HepG2 (cell line): ENCODE data around the gene RGS10. TPM values are rescaled to one million over a fixed set of nuclear protein-coding genes. Genes with fewer than 3 reads are reported as not detected.
"Not testable (repeated sequence)": the region's sequence is repeated elsewhere in the genome, so short reads cannot be mapped to it uniquely, and the experiment has no call there.

Source experiments
- ATAC-seq: fragments of 200-7000 bp; cut with Tn5 transposase; 3 replicates; pipeline ENCODE4 v1.9.1; 2020; ENCODE audit warnings: mild to moderate bottlenecking, moderate library complexity
- BruUV-seq: library from RNA; stranded (reverse); fragments of 400-500 nt; replicated peaks from 2 replicates; lab custom pipeline; 2021; lab: Mats Ljungman, UMichigan
- CTCF ChIA-PET: fragments of 300-600 bp; formaldehyde crosslinking; extraction: SDS; loops from one replicate; lab custom pipeline; 2021; ENCODE audit warnings: low total read pairs, inconsistent platforms, low intra/inter-chr PET ratio; lab: Yijun Ruan, JAX
- POLR2A ChIA-PET: fragments of 350-600 bp; sonication (Branson Sonifier 250); formaldehyde crosslinking; loops from one replicate; lab custom pipeline; 2020; ENCODE audit warnings: antibody characterized with exemption, inconsistent platforms; lab: Yijun Ruan, JAX
- DNase-seq: peaks from one replicate; pipeline ENCODE4 v3.0.0-alpha.2; 2015; ENCODE audit warnings: low spot score
- FAIRE-seq: peaks from 3 replicates; lab custom pipeline; 2011; peaks lifted over from hg19 to GRCh38; lab: Jason Lieb, UNC
- H2AFZ ChIP-seq: one replicate; pipeline ENCODE4 v1.6.1; 2011; ENCODE audit warnings: low read length, inconsistent platforms
- H3K27ac ChIP-seq: fragments of 300-600 bp; 3 replicates; pipeline ENCODE4 v1.8.0; 2011; ENCODE audit warnings: mixed run types, mild to moderate bottlenecking, mixed read lengths, low read length, inconsistent platforms; ENCODE audit not compliant: insufficient read depth; ENCODE audit errors: extremely low read length
- H3K27me3 ChIP-seq, 2 experiments: fragments of 200-600 bp in 1 of 2; 2 replicates in 1 of 2; 3 replicates in 1 of 2; pipeline versions ENCODE4 v1.6.0 to v1.8.0; 2011; ENCODE audit warnings: low read length in 2 of 2, mild to moderate bottlenecking in 2 of 2, moderate library complexity in 2 of 2, inconsistent platforms in 1 of 2; ENCODE audit not compliant: insufficient read depth in 2 of 2, control insufficient read depth in 1 of 2
- H3K36me3 ChIP-seq, 2 experiments: fragments of 200-600 bp in 1 of 2; replicated peaks in 1 of 2; 2 replicates in 1 of 2; 3 replicates in 1 of 2; pipeline versions ENCODE4 v1.5.1 to v1.8.0; 2011; ENCODE audit warnings: low read length in 2 of 2, inconsistent platforms in 1 of 2; ENCODE audit not compliant: insufficient read depth in 2 of 2, control insufficient read depth in 1 of 2
- H3K4me1 ChIP-seq: 2 replicates; pipeline ENCODE4 v1.5.1; 2012; ENCODE audit warnings: low read length, inconsistent platforms; ENCODE audit not compliant: insufficient read depth
- H3K4me2 ChIP-seq: 2 replicates; pipeline ENCODE4 v1.6.0; 2011; ENCODE audit warnings: low read depth, low read length, inconsistent platforms
- H3K4me3 ChIP-seq, 3 experiments: fragments of 200-600 bp in 1 of 3; sonication (generic), shearing (Covaris generic) in 1 of 3; replicated peaks in 1 of 3; 2 replicates each; pipeline ENCODE4 v1.5.1; 2011 to 2016; ENCODE audit warnings: low read length in 3 of 3, inconsistent platforms in 2 of 3, low read depth in 2 of 3, mild to moderate bottlenecking in 2 of 3, control low read depth in 1 of 3, mixed read lengths in 1 of 3; ENCODE audit not compliant: insufficient read depth in 1 of 3
- H3K79me2 ChIP-seq: one replicate; pipeline ENCODE4 v1.6.1; 2011; ENCODE audit warnings: low read length, inconsistent platforms; ENCODE audit not compliant: insufficient read depth
- H3K9ac ChIP-seq: 2 replicates; pipeline ENCODE4 v1.6.0; 2011; ENCODE audit warnings: mild to moderate bottlenecking, low read depth, low read length, inconsistent platforms; ENCODE audit not compliant: insufficient read depth
- H3K9me3 ChIP-seq: 2 replicates; pipeline ENCODE4 v1.5.1; 2012; ENCODE audit warnings: mild to moderate bottlenecking, low read length
- H4K20me1 ChIP-seq: 2 replicates; pipeline ENCODE4 v1.6.0; 2011; ENCODE audit warnings: inconsistent platforms, mild to moderate bottlenecking, low read length, moderate library complexity; ENCODE audit not compliant: insufficient read depth
- FOXA1 ChIP-seq, 2 experiments: fragments of 450-650 bp in 1 of 2; sonication (generic) in 1 of 2; formaldehyde crosslinking in 1 of 2; IDR thresholded peaks; 2 replicates each; pipeline versions ENCODE4 v1.4.0 to v1.6.1; 2016 to 2020; ENCODE audit warnings: missing genetic modification reagents in 1 of 2
- ISL2 ChIP-seq: sonication (generic); formaldehyde crosslinking; IDR thresholded peaks from 2 replicates; pipeline ENCODE4 v1.5.0; 2020; ENCODE audit warnings: missing genetic modification reagents
- ZNF121 ChIP-seq: sonication (generic); formaldehyde crosslinking; IDR thresholded peaks from 2 replicates; pipeline ENCODE4 v1.5.0; 2020; ENCODE audit warnings: mild to moderate bottlenecking, missing genetic modification reagents
- ZNF430 ChIP-seq: sonication (generic); formaldehyde crosslinking; IDR thresholded peaks from 2 replicates; pipeline ENCODE4 v1.9.0; 2021; ENCODE audit warnings: mild to moderate bottlenecking, missing genetic modification reagents
- ZNF431 ChIP-seq: sonication (generic); formaldehyde crosslinking; IDR thresholded peaks from 2 replicates; pipeline ENCODE4 v1.9.0; 2022; ENCODE audit warnings: missing genetic modification reagents, low read depth, mild to moderate bottlenecking, borderline replicate concordance
- ZNF777 ChIP-seq: sonication (generic); formaldehyde crosslinking; IDR thresholded peaks from 2 replicates; pipeline ENCODE4 v1.4.0; 2020; ENCODE audit warnings: missing genetic modification reagents
- WGBS: methylation state at CpG from one replicate; pipeline ENCODE4 v1.1.6; 2017; ENCODE audit warnings: low lambda C conversion rate; 5-methylcytosine and 5-hydroxymethylcytosine counted together
- in situ Hi-C: cut with HindIII; loops from 2 replicates; pipeline ENCODE4 v1.10.0; 2017; ENCODE audit warnings: low pct_unique_long_range_greater_than_20kb; ENCODE audit not compliant: extremely low pct_ligation_motif_present
- intact Hi-C: fragments of 100-400 bp; cut with micrococcal nuclease; formaldehyde crosslinking; loops from one replicate; pipeline ENCODE4 v1.10.0; 2022; ENCODE audit not compliant: unreplicated experiment
- polyA plus RNA-seq, 8 experiments: library from polyadenylated mRNA; depleted of rRNA in 3 of 8; stranded (reverse) in 7 of 8; unstranded in 1 of 8; fragments of >200 nt; fragmentation: Illumina TruSeq in 4 of 8; extraction: Trizol in 4 of 8; gene quantifications; 2 replicates each; pipeline versions ENCODE4 v1.2.1 to v1.2.3, GENCODE V29; 2011 to 2016; ENCODE audit warnings: low read depth in 4 of 8, missing spikeins in 1 of 8, mixed read lengths in 1 of 8; ENCODE audit not compliant: insufficient read depth in 1 of 8
- total RNA-seq, 5 experiments: library from RNA; depleted of rRNA; stranded (reverse); fragments of >200 nt; fragmentation: Illumina TruSeq; extraction: Trizol; gene quantifications; 2 replicates each; pipeline ENCODE4 v1.2.3, GENCODE V29; 2016; ENCODE audit warnings: low read depth in 1 of 5

The RGS10 gene
- total and polyA plus RNA-seq, 2 of the 13 experiments (the other 11 are each of a cell fraction or from before 2014, with no cell fraction given), result 1.7 to 5.1 TPM

- FAIRE-seq (no peak), ATAC-seq (no peak), DNase-seq (no peak)
- intact Hi-C loops (no loop called here), in situ Hi-C loops (no loop called here)
- CTCF ChIA-PET, result no interaction called here
- H3K27ac ChIP-seq, result no peak overlapping the region
- no peaks in the 10 kb centered on the region for H3K79me2 ChIP-seq
- no peak overlapping the region for H3K4me3 ChIP-seq
- no peaks in the 10 kb centered on the region for H3K9me3 ChIP-seq
- no peaks in the 10 kb centered on the region for H4K20me1 ChIP-seq
- TF ChIP-seq FOXA1 (IDR thresholded peaks at IDR 0.05) (0 out of 2 replicates have a peak, but pooled peaks have one; percentile 19), FOXA1 (CRISPR knock-in tag; IDR thresholded peaks at IDR 0.05) (no peak), ZNF777 (CRISPR knock-in tag) (no peak), ISL2 (CRISPR knock-in tag) (no peak), ZNF121 (CRISPR knock-in tag) (no peak)
- no peak overlapping the region for H2AFZ ChIP-seq
- H3K36me3 ChIP-seq, result no peaks in the 10 kb centered on the region
- POLR2A ChIA-PET, result no interaction called here
- no peak overlapping the region for H3K9ac ChIP-seq
- H3K27me3 ChIP-seq, result peaks cover 0 to 32% of the 10 kb centered on the region in 2 experiments; a peak in 3 of 5 replicates
- BruUV-seq, result no TSS peak
- H3K4me1 ChIP-seq, result peaks cover 12% of the 10 kb centered on the region
- 48% methylated on average over 4 of the region's 4 CpGs for WGBS
- no peak overlapping the region for H3K4me2 ChIP-seq
These were observed 77.4 kb downstream of the RGS10 start for GRCh38 chr10:119465085-119465484.

- ATAC-seq, H4K20me1 ChIP-seq, in situ Hi-C loops: not testable (repeated sequence)
These were observed 79.3 kb downstream of the RGS10 start for GRCh38 chr10:119463195-119463594.

More at GRCh38 chr10:119463195-119463594, 79.3 kb downstream of the RGS10 start:
- BruUV-seq, FAIRE-seq, H3K4me2 ChIP-seq, H3K79me2 ChIP-seq, intact Hi-C loops, H3K4me3 ChIP-seq, H3K36me3 ChIP-seq, H2AFZ ChIP-seq, H3K9ac ChIP-seq, POLR2A ChIA-PET, CTCF ChIA-PET, DNase-seq, H3K27ac ChIP-seq, H3K9me3 ChIP-seq: not testable (repeated sequence)
- WGBS, result 0% methylated on average over 1 of the region's 2 CpGs
- peak; percentile 90 for TF ChIP-seq ZNF430 (CRISPR knock-in tag)
- TF ChIP-seq ZNF431 (CRISPR knock-in tag), result peak; percentile 80; the same call in 1 of the 2 replicates
- Histone ChIP-seq H3K27me3 (peaks cover 0 to 25% of the 10 kb centered on the region in 2 experiments; a peak in 2 of 5 replicates), H3K4me1 (peaks cover 12% of the 10 kb centered on the region)
